ENCODE data around the gene STX8. TPM values are rescaled to one million over a fixed set of nuclear protein-coding genes. Genes with fewer than 3 reads are reported as not detected.
"Not testable (repeated sequence)": the region's sequence is repeated elsewhere in the genome, so short reads cannot be mapped to it uniquely, and the experiment has no call there.

Gene STX8
- total and polyA plus RNA-seq, 8 donors = 21.6 to 559 (median 75.0) TPM

DNA sequence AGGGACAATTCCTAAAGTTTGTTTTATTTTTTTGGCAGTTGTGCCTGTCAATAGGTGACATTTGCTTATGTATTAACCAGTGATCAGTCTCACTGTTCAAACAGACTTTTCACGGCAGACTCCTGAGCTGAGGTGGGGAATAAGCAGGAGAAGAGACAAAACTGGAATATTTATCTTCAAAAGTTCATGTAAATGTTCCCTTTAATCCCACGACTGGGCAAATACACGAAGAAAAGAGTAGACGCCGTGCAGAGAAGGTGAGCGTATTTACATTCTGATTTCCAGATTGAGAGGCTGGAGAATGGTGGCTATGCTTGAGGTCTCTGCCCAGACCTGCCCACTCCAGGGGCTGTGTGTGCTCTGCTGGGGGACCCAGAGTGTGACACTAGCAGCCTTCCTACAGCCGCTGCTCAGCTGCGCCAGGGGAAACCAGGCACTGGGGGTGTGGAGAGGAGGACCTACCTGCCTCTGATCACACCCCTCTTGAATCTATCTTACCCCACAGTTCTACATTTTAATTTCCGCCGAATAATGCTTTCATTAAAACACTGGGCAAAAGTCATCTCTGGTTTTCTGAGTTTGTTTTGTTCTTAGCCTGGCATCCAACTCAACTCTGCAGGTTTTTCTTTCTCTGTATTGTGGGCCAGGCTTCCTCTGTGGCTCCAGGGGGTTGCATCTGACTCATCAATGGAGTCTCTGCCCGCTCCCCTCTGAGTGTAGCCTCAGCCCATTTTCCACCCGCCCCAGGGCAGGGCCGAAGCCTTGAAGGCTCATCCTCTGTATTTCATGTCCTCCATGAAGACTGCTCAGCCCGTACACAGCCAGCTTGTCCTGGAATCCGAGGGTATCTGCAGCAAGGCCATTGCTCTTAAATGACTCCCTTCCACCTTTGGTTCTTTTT is 317.3 kb downstream of the STX8 start:
- Histone ChIP-seq H3K36me3 (no peaks in the 10 kb centered on the region), H3K4me1 (peaks cover 23 to 52% (median 39%) of the 10 kb centered on the region in 4 donors), H3K27me3 (no peaks in the 10 kb centered on the region), H3K27ac (peak overlapping the region in 1 of 5 donors; percentile 25), H3K9me3 (no peaks in the 10 kb centered on the region), H3K4me3 (no peak overlapping the region)
- DNase-seq = peak in 1 of 2 donors; percentile 45
- intact Hi-C loops (cut with DNase I; ENCODE audit: low total_unique reads) = no loop called here
- TF ChIP-seq EP300 (IDR thresholded peaks at IDR 0.05) (no peak), CTCF (IDR thresholded peaks at IDR 0.05) (no peak), POLR2AphosphoS5 (IDR thresholded peaks at IDR 0.05) (no peak)
- 49 to 67% (median 65%) methylated on average over 15 of the region's 15 CpGs for WGBS, 5 donors

GRCh38 chr17:9257630-9257965 is 318.0 kb downstream of the STX8 start:
- intact Hi-C loops (cut with DNase I; ENCODE audit: low total_unique reads); DNase-seq; H3K4me3 ChIP-seq; H3K27me3 ChIP-seq; H3K36me3 ChIP-seq; H3K9me3 ChIP-seq: not testable (repeated sequence)
- Histone ChIP-seq H3K4me1 (peaks cover 23 to 52% (median 39%) of the 10 kb centered on the region in 4 donors), H3K27ac (peak overlapping the region in 3 of 5 donors; percentile 3 to 51 (median 51))
- WGBS, 5 donors = 78 to 89% (median 83%) methylated on average over 9 of the region's 9 CpGs

GRCh38 chr17:9256751-9257629 is 318.6 kb downstream of the STX8 start:
- no peaks in the 10 kb centered on the region for H3K27me3 ChIP-seq
- H3K27ac ChIP-seq = peak overlapping the region in 3 of 5 donors; percentile 32 to 51 (median 51)
- WGBS, 5 donors = 40 to 53% (median 49%) methylated on average over 19 of the region's 19 CpGs
- intact Hi-C loops (cut with DNase I; ENCODE audit: low total_unique reads) = no loop called here
- no peak overlapping the region for H3K4me3 ChIP-seq
- peaks cover 23 to 50% (median 38%) of the 10 kb centered on the region in 4 donors for H3K4me1 ChIP-seq
- H3K9me3 ChIP-seq = no peaks in the 10 kb centered on the region
- no peaks in the 10 kb centered on the region for H3K36me3 ChIP-seq
- TF ChIP-seq POLR2AphosphoS5 (IDR thresholded peaks at IDR 0.05) (no peak), CTCF (IDR thresholded peaks at IDR 0.05) (no peak), EP300 (IDR thresholded peaks at IDR 0.05) (no peak), POLR2A (IDR thresholded peaks at IDR 0.05) (no peak)
- peak in 1 of 2 donors; percentile 51 for DNase-seq

DNA sequence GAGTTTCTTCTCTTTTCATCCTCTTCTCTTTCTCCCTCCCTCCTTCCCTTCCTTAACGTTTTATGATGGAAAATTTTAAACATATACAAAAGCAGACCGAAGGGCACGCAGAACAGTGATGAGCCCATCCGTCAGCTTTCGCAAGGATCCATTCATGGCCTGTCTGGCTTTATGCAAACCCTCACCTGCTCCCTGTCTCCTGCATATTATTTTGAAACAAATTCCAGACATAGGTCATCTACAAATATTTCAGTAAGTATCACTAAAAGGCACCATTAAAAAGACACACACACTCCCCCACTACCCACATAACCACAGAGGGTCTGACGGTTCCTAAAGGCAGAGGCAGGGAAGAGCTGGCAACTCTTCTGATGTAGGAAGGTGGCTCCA is 319.3 kb downstream of the STX8 start:
- DNase-seq = no peak
- WGBS, 5 donors = 75 to 90% (median 86%) methylated on average over 6 of the region's 6 CpGs
- peak overlapping the region in 3 of 5 donors; percentile 32 to 51 (median 51) for H3K27ac ChIP-seq

More for the DNA sequence above, 319.3 kb downstream of the STX8 start:
- intact Hi-C loops (cut with DNase I; ENCODE audit: low total_unique reads) = no loop called here
- Histone ChIP-seq H3K9me3 (no peaks in the 10 kb centered on the region), H3K4me1 (peaks cover 20 to 43% (median 35%) of the 10 kb centered on the region in 4 donors), H3K36me3 (no peaks in the 10 kb centered on the region), H3K27me3 (no peaks in the 10 kb centered on the region), H3K4me3 (no peak overlapping the region)
- TF ChIP-seq POLR2A (IDR thresholded peaks at IDR 0.05) = no peak
- TF ChIP-seq POLR2AphosphoS5 (IDR thresholded peaks at IDR 0.05) = no peak
- no peak for TF ChIP-seq CTCF (IDR thresholded peaks at IDR 0.05)
- TF ChIP-seq EP300 (IDR thresholded peaks at IDR 0.05) = no peak

All from stomach (tissue), 9 donors.